ENCODE measurements around the gene FOXI3.

DNA sequence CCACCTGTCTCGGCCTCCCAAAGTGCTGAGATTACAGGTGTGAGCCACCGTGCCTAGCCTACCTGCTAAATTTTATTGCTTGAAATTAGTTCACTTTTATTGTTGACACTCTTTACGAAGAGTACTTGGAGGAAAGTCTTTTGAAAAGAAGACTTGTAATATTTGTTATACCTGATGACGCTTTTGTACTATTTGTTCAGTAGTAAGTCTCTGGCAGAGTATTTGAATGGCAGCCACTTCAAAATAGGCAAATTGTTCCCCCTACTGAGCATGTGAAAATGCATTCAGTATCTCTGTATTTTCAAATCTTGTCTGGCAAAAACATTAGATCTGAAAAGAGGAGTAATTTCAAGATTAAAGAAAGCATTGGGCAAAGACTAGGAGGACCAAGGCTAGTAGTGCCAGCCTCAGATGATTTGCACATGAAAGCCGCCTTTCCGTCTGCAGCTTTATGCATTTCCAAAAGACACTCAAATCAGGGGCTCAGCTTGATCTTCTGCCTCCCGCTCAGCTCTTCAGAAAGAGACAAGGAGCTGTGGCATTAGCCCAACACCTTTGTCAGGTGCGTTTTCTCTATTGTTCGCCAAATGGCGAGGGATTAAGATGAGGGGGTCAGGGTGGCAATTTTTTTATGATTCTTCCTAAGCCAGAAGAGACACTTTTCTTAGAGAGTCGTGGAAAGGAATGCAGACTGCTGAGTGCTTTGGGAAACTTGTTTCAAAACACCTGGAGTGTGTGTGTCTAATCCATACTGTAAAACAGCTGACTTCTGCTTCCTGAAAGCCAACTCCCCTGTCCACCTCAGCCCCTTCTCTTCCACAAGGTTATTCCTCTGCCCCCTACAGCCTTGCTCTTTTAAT is 18.8 kb upstream of the FOXI3 start:
- TF ChIP-seq CTCF (optimal IDR thresholded peaks at IDR 0.05 in 1 of 3, IDR thresholded peaks at IDR 0.05 in 1 of 3, conservative IDR thresholded peaks at IDR 0.05 in 1 of 3; ENCODE audit: extremely low read depth in 1 of 3, insufficient read depth in 2 of 3, low read length in 3 of 3) (no peak), EZH2 (IDR thresholded peaks at IDR 0.05; ENCODE audit: low read length) (no peak)

All from keratinocyte (primary cell).